SH-SY5Y (cell line): ENCODE data around the gene SHISA4.

ENCODE experiments used
- GATA2 ChIP-seq: IDR thresholded peaks from 2 replicates; pipeline ENCODE4 v1.6.1; 2011; ENCODE audit warnings: mild to moderate bottlenecking, low read depth, low read length
- GATA3 ChIP-seq: IDR thresholded peaks from 2 replicates; pipeline ENCODE4 v1.6.1; 2011; ENCODE audit warnings: low read depth, mild to moderate bottlenecking, low read length, moderate library complexity

DNA sequence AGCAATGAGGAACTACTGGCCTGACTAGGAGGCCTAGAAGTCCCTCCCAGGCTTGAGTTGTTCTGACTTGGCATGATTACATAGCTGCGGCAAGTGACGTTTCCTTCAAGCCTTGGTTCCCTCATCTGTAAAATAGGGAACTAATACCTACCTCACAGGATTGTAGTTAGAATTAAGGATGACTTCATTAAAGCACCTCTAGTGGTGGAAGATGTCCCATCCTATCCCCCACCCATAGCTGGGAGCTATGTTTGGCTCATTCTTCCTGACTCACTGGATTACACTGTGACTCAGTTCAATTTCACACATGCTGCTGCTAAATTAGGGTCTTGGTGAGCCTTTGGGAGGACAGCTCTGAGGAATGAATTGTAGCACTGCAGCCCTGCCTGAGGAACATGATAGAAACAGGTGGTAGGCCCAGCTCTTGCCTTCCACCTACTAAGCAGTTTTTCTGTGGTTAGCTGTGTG, 6.0 kb upstream of the SHISA4 start:
- TF ChIP-seq GATA2 (no peak), GATA3 (no peak)
